A549 treated with ZK216348 at 1 μM for 4 hours (cell line): ENCODE measurements around the gene FAM13B. TPM values are rescaled to one million over a fixed set of nuclear protein-coding genes. Genes with fewer than 3 reads are reported as not detected.

ENCODE experiments used
- total RNA-seq: library from RNA; stranded (reverse); fragments of 200-300 nt; extraction: Qiagen RNA extraction; gene quantifications from 5 replicates; pipeline ENCODE4 v1.2.3, GENCODE V29; 2022; ENCODE audit warnings: low read depth

FAM13B gene
- total RNA-seq, result 11.5 to 14.9 TPM (median 13.0 TPM) in 5 replicates

GRCh38 chr5:138032572-138033385 is at the start of gene FAM13B:
Gene FAM13B (minus strand): TSS chr5:138033079. CDS start chr5:138019111, 13,968 bp downstream.

GRCh38 chr5:137888863-137889759 is 143.8 kb downstream of the FAM13B start, which contains the start of gene PKD2L2:
Gene PKD2L2 (plus strand): TSS chr5:137889457. CDS start chr5:137889492, 35 bp downstream.

Other genes starting within 250 kb of the FAM13B start
- gene MYOT, start 165.2 kb downstream of the FAM13B start, total RNA-seq, result not detected in 5 replicates
- not detected in 5 replicates for gene PKD2L2, start 143.6 kb downstream of the FAM13B start, total RNA-seq
- gene WNT8A, start 51.0 kb upstream of the FAM13B start, total RNA-seq, result not detected in 5 replicates
- not detected in 5 replicates for gene NME5, start 106.3 kb upstream of the FAM13B start, total RNA-seq
- 46.1 to 55.8 TPM (median 50.1 TPM) in 5 replicates for gene BRD8, start 145.6 kb upstream of the FAM13B start, total RNA-seq
- gene KIF20A, start 146.0 kb upstream of the FAM13B start, total RNA-seq, result 44.6 to 48.6 TPM (median 46.7 TPM) in 5 replicates
- gene CDC23, start 180.2 kb upstream of the FAM13B start, total RNA-seq, result 21.4 to 34.1 TPM (median 27.0 TPM) in 5 replicates
- gene GFRA3, start 241.5 kb upstream of the FAM13B start, total RNA-seq, result 0.11 TPM in 1 of 5 replicates, not detected in the others